ENCODE measurements around the gene SAP130.
"Not testable (repeated sequence)": the region's sequence is repeated elsewhere in the genome, so short reads cannot be mapped to it uniquely, and the experiment has no call there.

Gene SAP130

GRCh38 chr2:127945281-127945680 is 82.6 kb downstream of the SAP130 start:
- DNase-seq = no peak

DNA sequence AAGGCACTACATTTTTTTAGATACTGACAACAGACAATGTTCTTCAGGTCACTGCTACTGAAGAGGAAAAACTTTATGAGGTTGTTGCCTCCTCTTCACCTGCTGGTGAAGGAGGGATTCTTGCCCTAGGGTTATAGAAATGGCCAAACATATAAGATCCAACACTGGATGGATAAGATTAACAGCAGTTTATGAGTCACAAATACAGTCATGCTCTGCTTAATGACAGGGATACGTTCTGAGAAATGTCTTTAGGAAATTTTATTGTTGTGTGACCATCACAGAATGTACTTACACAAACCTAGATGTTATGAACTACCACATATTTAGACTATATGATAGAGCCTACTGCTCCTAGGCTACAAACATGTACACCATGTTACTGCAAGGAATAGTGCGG is 84.7 kb downstream of the SAP130 start:
- no peak for DNase-seq

- DNase-seq = no peak
Observed at GRCh38 chr2:127942002-127942401, 85.9 kb downstream of the SAP130 start.

GRCh38 chr2:127941461-127941860 is 86.4 kb downstream of the SAP130 start:
- DNase-seq = no peak

- DNase-seq = no peak
Observed at GRCh38 chr2:127940641-127941040, 87.2 kb downstream of the SAP130 start.

DNA sequence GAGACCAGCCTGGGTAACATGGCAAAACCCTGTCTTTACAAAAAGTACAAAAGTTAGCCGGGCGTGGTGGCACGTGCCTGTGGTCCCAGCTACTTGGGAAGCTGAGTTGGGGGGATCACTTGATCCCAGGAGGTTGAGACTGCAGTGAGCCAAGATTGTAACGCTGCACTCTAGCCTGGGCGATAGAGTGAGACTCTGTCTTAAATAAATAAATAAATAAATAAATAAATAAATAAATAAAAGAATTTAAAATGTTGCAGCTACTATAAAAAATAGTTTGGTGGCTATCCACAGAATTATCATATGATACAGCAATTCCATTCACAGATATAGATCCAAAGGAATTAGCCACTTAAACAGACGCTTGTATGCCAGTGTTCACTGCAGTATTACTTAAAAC is 92.5 kb downstream of the SAP130 start:
- DNase-seq = no peak

DNA sequence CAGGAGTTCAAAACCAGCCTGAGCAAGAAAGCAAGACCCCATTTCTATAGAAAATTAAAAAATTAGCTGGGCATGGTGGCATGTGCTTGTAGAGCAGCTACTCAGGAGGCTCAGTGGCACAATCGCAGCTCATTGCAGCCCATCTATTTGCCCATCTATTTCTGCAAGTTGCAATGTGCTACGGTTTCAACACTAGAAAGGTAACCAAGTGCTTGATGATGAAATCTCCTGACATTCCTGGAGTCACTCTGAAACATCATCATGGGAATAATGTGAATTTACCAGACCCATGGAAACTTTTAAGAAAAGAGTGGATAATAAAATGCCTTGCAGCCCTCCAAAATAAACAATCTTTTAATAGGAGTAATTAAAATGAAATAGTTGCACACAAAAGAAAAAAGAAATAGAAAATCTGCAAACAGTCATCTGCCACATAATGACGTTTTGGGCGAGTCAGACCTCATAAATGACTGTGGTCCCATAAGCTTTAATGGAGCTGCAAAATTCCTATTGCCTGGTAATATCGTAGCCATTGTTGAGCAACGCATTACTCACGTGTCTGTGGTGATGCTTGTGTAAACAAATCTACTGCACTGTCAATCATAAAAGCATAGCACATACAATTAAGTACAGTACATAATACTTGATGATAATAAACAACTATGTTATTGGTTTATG is 95.5 kb downstream of the SAP130 start:
- DNase-seq = no peak

DNA sequence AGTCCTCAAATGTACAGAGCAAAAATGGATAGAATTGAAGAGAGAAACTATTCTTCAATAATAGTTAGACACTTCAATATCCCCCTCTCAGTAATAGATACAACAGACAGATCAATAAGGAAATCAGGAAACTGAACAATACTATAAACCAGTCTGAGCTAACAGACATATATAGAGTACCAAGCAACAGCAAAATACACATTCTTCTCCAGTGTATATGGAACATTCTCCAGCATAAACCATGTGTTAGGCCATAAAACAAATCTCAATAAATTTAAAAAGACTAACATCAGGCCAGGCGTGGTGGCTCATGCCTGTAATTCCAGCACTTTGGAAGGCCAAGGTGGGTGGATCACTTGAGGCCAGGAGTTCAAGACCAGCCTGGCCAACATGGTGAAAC is 98.4 kb downstream of the SAP130 start:
- DNase-seq = no peak

- DNase-seq = no peak
Observed at GRCh38 chr2:127927384-127927783, 100.5 kb downstream of the SAP130 start.

DNA sequence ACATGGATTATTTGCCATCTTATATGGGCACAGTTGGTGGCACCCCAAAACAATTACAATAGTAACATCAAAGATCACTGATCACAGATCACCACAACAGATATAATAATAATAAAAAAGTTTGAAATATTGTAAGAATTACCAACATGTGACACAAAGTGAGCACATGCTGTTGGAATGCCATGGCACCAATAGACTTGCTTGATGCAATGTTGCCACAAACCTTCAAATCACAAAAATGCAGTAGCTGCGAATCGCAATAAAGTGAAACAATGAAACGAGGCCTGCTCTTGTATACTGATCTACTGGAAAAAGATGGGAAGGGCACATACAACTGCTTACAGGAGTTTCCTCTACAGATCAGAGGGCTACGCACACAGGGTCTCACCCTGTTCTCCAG is 109.9 kb downstream of the SAP130 start:
- no peak for DNase-seq

DNA sequence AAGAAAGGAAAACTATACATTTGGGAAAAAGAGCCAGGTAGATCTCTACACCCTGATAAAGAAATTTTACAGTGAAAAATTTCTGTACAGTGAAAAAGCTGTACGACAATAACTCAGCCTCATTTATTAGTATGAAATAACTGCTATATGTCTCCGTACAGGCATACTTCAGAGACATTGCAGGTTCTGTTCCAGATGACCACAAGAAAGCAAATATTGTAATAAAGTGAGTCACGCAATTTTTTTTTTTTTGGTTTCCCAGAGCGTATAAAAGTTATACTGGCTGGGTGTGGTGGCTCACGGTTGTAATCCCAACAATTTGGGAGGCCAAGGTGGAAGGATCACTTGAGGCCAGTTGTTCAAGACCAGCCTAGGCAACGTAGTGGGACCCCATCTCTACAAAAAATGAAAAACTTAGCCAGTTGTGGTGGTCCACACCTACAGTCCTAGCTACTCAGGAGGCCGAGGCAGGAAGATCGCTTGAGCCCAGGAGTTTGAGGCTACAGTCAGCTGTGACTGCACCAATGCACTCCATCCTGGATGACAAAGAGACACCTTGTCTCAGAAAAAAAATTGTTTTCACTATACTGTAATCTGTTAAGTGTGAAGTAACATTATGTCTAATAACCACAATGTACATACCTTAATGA is 113.9 kb downstream of the SAP130 start:
- DNase-seq = no peak

DNA sequence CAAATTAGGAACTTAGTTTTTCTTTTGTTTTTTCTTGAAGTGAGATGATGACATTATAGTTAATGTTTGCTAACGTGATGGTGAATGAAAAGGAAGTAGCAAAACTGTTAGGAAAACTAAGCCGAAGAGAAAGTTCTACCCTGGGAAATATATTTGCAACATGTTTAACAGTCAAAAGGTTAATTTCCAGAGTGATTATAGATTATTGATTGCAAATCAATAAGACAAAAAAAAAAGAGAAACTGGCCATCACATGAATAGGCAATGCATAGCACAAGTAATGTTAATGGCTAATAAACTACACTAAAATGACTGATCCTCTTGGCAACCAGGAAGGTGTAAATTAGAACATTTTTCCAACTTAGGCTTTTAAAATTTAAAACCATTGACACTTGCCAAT is 116.1 kb downstream of the SAP130 start:
- no peak for DNase-seq

GRCh38 chr2:127910415-127910814 is 117.4 kb downstream of the SAP130 start:
- DNase-seq = no peak

DNA sequence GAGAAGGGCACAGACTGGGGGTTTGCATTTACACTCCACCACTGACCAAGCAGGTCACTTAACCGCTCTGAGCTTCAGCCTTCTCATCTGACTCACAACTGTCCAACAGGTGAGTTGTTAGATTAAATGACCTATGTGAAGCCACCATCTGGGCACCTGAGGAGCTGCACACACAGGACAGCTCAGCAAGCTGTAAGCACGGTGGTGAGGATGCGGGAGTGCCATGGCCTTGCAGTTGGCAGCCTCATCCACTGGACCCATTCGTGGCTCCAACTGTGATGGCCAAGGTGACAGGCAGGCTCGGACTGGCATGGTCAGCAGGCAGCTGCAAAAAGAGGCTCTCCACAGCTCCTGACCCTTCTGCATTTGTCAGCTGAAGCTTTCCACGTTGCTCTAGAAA is 118.8 kb downstream of the SAP130 start:
- DNase-seq = no peak

GRCh38 chr2:127907733-127908400 is 120.0 kb downstream of the SAP130 start:
- DNase-seq = not testable (repeated sequence)

- no peak for DNase-seq
Observed at GRCh38 chr2:127906206-127906926, 121.5 kb downstream of the SAP130 start.

- DNase-seq = no peak
Observed at GRCh38 chr2:127901339-127902056, 126.4 kb downstream of the SAP130 start.

DNA sequence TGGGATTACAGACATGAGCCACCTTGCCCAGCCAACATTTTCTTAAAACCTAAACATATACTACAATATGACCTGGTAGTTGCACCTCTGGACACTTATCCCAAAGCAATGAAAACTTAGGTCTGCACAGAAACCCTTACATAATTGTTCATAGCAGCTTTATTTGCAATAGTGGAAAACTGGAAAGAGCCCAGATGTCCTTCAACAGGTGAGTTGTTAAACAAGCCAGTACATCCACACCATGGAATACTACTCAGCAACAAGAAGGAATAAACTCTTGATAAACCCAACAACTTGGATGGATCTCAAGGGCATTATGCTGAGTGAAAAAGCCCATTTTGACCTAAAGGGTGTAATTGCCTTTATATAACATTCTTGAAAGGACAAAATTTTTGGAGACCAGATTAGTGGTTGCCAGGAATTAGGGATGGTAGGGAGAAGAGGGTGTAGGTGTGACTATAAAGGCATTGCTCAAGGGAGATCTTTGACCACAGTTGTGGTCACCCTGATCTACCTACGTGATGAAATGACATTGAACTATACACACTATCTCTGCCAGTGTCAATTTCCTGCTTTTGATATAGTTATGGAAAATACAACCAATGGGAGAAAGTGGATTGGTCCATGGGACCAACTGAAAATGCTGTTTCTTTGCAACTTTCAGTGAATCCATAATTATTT is 130.2 kb downstream of the SAP130 start:
- no peak for DNase-seq

DNA sequence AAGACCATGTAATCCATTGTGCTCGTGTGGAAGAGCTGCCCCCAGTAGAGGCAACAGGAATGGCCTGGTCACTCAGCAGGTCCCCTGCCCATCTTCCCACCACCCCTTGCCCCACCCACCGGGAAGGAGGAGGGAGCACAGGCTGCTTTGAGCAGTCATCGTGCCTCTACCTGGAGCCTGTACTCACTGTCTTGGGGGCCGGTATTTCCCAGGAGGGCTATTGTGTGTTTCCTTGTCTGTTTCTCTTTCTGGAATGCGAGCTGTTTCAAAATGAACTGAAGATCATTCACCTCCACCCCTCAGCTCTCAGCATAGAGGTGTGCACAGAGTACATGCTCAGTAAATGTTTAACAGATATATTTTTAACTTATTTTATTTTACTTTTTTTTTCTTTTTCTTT is 134.4 kb downstream of the SAP130 start:
- DNase-seq = no peak

DNA sequence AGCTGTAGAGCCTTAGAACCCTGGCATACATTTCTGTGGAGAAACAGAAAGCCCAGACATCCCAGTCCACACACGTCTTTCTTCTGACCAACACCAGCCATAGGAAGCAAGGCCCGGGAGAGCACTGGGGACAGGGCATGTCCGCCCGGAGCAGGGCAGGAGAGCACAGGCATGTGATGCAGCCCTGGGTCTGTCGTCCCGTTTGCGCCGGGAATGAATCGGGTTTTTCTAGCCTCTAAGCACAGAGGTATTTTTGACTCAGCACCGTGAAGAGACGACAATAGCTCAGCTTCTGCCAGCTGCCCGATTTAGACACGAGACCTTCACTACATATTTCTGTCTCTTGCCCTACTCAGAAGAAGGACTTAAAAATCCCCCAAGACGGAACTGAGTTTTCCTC is 134.8 kb downstream of the SAP130 start:
- no peak for DNase-seq

- DNase-seq = no peak
Observed at GRCh38 chr2:127891811-127892210, 136.0 kb downstream of the SAP130 start.
